HEK293 (cell line): ENCODE results near the gene MYOM3.

Source experiments
- CTCF ChIP-seq: fragments of 450-650 bp; formaldehyde crosslinking; IDR thresholded peaks from 2 replicates; pipeline ENCODE4 v1.5.1; 2016; ENCODE audit warnings: missing biosample characterization, missing genetic modification characterization
- FEZF1 ChIP-seq: fragments of 450-650 bp; formaldehyde crosslinking; IDR thresholded peaks from 2 replicates; pipeline ENCODE4 v1.5.1; 2016; ENCODE audit warnings: missing biosample characterization, missing genetic modification characterization
- PRDM2 ChIP-seq: fragments of 450-650 bp; formaldehyde crosslinking; IDR thresholded peaks from 2 replicates; pipeline ENCODE4 v1.5.1; 2016; ENCODE audit warnings: missing biosample characterization, missing genetic modification characterization, borderline replicate concordance
- TRIM28 ChIP-seq: IDR thresholded peaks from 2 replicates; pipeline ENCODE4 v1.6.1; 2011; ENCODE audit warnings: low read length, control low read depth, borderline replicate concordance
- ZNF133 ChIP-seq: fragments of 450-650 bp; formaldehyde crosslinking; IDR thresholded peaks from 2 replicates; pipeline ENCODE4 v1.5.1; 2016; ENCODE audit warnings: missing biosample characterization, missing genetic modification characterization
- ZNF239 ChIP-seq: fragments of 450-650 bp; formaldehyde crosslinking; IDR thresholded peaks from 2 replicates; pipeline ENCODE4 v1.5.1; 2016; ENCODE audit warnings: missing biosample characterization, missing genetic modification characterization
- ZNF549 ChIP-seq: fragments of 450-650 bp; IDR thresholded peaks from 2 replicates; pipeline ENCODE4 v1.5.1; 2018; ENCODE audit warnings: missing biosample characterization, missing genetic modification characterization, mild to moderate bottlenecking, inconsistent platforms, moderate library complexity
- ZNF747 ChIP-seq: fragments of 450-650 bp; formaldehyde crosslinking; IDR thresholded peaks from 2 replicates; pipeline ENCODE4 v1.5.1; 2016; ENCODE audit warnings: missing biosample characterization, missing genetic modification characterization

GRCh38 chr1:24126018-24126671 is 14.2 kb upstream of the MYOM3 start:
- TF ChIP-seq TRIM28 (no peak), CTCF (no peak), ZNF239 (tag by site-specific recombination) (no peak), FEZF1 (no peak), ZNF747 (tag by site-specific recombination) (no peak), ZNF549 (no peak), PRDM2 (tag by site-specific recombination) (no peak), ZNF133 (tag by site-specific recombination) (no peak)
